Lung (tissue), 12 donors: ENCODE measurements around the gene NYNRIN. TPM values are rescaled to one million over a fixed set of nuclear protein-coding genes. Genes with fewer than 3 reads are reported as not detected.

ENCODE experiments used
- ATAC-seq: fragments of 200-7000 bp; cut with Tn5 transposase; one replicate; pipeline ENCODE4 v1.9.1; 2020; ENCODE audit warnings: moderate number of reproducible peaks; ENCODE audit not compliant: insufficient read depth, low FRiP score
- DNase-seq, 3 donors: peaks; one replicate each; pipeline ENCODE4 v3.0.0-alpha.2; 2013 to 2017
- H3K27ac ChIP-seq, 2 donors: one replicate each; pipeline ENCODE4 v1.5.1; 2013; ENCODE audit warnings: mild to moderate bottlenecking in 2 of 2, moderate library complexity in 2 of 2, control low read depth in 1 of 2, inconsistent platforms in 1 of 2, low read depth in 1 of 2, low read length in 1 of 2
- H3K27me3 ChIP-seq, 3 donors: one replicate each; pipeline ENCODE4 v1.5.1; 2013; ENCODE audit warnings: low read length in 2 of 3; ENCODE audit not compliant: control insufficient read depth in 3 of 3, insufficient read depth in 3 of 3
- H3K36me3 ChIP-seq, 4 donors: one replicate each; pipeline ENCODE4 v1.5.1; 2013; ENCODE audit warnings: low read length in 4 of 4, mild to moderate bottlenecking in 1 of 4, moderate library complexity in 1 of 4; ENCODE audit not compliant: control insufficient read depth in 4 of 4, insufficient read depth in 4 of 4
- H3K4me1 ChIP-seq, 5 donors: one replicate each; pipeline ENCODE4 v1.5.1; 2013; ENCODE audit warnings: low read length in 5 of 5, mild to moderate bottlenecking in 2 of 5, moderate library complexity in 1 of 5; ENCODE audit not compliant: control insufficient read depth in 5 of 5, insufficient read depth in 5 of 5
- H3K4me3 ChIP-seq: one replicate; pipeline ENCODE4 v1.5.1; 2013; ENCODE audit warnings: mild to moderate bottlenecking, control low read depth, moderate library complexity
- H3K9ac ChIP-seq, 2 donors: one replicate each; pipeline ENCODE4 v1.5.1; 2013; ENCODE audit warnings: low read length in 2 of 2, control low read depth in 1 of 2; ENCODE audit not compliant: insufficient read depth in 1 of 2
- H3K9me3 ChIP-seq, 4 donors: one replicate each; pipeline ENCODE4 v1.5.1; 2013; ENCODE audit warnings: low read length in 3 of 4, mild to moderate bottlenecking in 1 of 4, moderate library complexity in 1 of 4; ENCODE audit not compliant: control insufficient read depth in 4 of 4, insufficient read depth in 3 of 4
- WGBS, 2 donors: extraction: QIAGEN DNeasy Blood & Tissue Kit; methylation state at CpG; one replicate each; pipeline ENCODE4 v1.1.7; 2013; 5-methylcytosine and 5-hydroxymethylcytosine counted together
- polyA plus RNA-seq, 2 donors: library from polyadenylated mRNA; stranded (reverse); fragments of 200-250 nt; gene quantifications; one replicate each; pipeline ENCODE4 v1.2.1, GENCODE V29; 2013
- total RNA-seq, 2 donors: library from RNA; depleted of rRNA in 1 of 2; stranded (reverse); fragments of >200 nt in 1 of 2; gene quantifications; one replicate each; pipeline ENCODE4 v1.2.1, GENCODE V29; 2014 to 2021
- TF ChIP-seq, protein P1 (sequence below): IDR thresholded peaks from 2 replicates; pipeline ENCODE4 v1.5.1; 2012; ENCODE audit warnings: mild to moderate bottlenecking; ENCODE audit errors: control extremely low read depth, extremely low read depth
- donor health status: control.
- donor health status: control.
- donor health status: Bipolar disorder and iron deficiency.
- donor health status: healthy.
- donor health status: DM: yes; HTN: yes; CAD: no.

The NYNRIN gene
- total and polyA plus RNA-seq, 4 donors, result 2.9 to 49.8 (median 10.2) TPM

- Histone ChIP-seq H3K27ac (no peak overlapping the region), H3K4me1 (peaks cover 0 to 5% (median 3%) of the 10 kb centered on the region in 5 donors), H3K4me3 (no peak overlapping the region)
Measured at GRCh38 chr14:24360281-24360680, 38.5 kb upstream of the NYNRIN start.

DNA sequence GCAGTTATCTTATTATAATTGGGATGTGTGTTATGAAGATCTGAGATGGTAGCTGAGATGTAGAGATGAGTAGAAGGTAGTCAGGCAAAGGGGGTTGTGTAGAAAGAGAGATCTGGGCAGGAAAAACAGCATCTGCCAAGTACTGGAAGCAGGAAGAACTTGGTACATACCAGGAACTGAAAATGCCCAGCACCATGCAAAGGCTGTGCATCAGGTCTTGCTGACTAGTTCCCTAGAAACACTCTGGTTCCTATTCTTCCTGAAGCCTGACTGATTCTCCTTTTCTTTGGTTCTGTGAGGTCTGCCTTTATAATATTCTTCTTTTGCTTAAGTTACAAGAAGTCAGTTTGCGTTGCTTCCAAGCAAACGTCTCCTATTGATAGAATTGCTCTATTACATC, 37.5 kb upstream of the NYNRIN start:
- WGBS, 2 donors, result 74 to 84% methylated on average over 2 of the region's 2 CpGs
- Histone ChIP-seq H3K36me3 (no peaks in the 10 kb centered on the region), H3K9ac (no peak overlapping the region), H3K4me1 (peaks cover 0 to 13% (median 6%) of the 10 kb centered on the region in 5 donors), H3K27me3 (no peaks in the 10 kb centered on the region), H3K4me3 (no peak overlapping the region), H3K9me3 (no peaks in the 10 kb centered on the region), H3K27ac (no peak overlapping the region)
- DNase-seq (no peak), ATAC-seq (no peak)
- TF ChIP-seq, protein P1, sequence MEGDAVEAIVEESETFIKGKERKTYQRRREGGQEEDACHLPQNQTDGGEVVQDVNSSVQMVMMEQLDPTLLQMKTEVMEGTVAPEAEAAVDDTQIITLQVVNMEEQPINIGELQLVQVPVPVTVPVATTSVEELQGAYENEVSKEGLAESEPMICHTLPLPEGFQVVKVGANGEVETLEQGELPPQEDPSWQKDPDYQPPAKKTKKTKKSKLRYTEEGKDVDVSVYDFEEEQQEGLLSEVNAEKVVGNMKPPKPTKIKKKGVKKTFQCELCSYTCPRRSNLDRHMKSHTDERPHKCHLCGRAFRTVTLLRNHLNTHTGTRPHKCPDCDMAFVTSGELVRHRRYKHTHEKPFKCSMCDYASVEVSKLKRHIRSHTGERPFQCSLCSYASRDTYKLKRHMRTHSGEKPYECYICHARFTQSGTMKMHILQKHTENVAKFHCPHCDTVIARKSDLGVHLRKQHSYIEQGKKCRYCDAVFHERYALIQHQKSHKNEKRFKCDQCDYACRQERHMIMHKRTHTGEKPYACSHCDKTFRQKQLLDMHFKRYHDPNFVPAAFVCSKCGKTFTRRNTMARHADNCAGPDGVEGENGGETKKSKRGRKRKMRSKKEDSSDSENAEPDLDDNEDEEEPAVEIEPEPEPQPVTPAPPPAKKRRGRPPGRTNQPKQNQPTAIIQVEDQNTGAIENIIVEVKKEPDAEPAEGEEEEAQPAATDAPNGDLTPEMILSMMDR, result no peak

More at GRCh38 chr14:24360281-24360680, 38.5 kb upstream of the NYNRIN start:
- no peaks in the 10 kb centered on the region for H3K36me3 ChIP-seq
- TF ChIP-seq, protein P1, result no peak
- 97 to 98% methylated on average over 3 of the region's 3 CpGs for WGBS, 2 donors
- no peaks in the 10 kb centered on the region for H3K9me3 ChIP-seq
- no peak overlapping the region for H3K9ac ChIP-seq
- H3K27me3 ChIP-seq, result no peaks in the 10 kb centered on the region
- DNase-seq (no peak), ATAC-seq (no peak)

DNA sequence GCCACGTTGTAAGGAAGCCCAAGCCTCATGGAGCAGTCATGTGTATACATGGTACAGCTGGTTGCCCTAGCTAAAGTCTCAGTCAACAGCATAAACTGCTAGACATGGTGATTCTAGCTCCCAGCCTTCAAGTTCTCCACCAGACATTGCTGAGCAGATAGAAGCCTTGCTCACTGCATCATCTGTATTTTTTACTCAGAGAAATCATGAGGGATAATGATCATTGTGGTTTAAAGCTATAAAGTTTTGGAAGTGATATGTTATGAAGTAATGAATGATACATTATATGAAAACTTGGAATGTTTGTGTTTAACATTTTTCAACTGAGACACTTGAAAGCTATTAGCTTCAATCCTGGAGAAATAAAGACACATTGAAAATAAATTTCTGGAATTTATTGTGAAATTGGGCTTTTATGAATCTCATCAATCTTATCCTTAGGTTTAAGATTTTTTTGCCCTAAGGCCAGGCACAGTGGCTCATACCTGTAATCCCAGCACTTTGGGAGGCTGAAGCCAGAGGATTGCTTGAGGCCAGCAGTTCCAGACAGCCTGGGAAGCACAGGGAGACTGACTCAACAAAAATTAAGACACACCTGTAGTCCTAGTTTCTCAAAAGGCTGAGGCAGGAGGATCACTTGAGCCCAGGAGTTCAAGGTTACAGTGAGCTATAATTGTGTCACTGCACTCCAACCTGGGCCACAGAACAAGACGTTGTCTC, 36.4 kb upstream of the NYNRIN start:
- 61 to 73% methylated on average over 2 of the region's 2 CpGs for WGBS, 2 donors
- DNase-seq (no peak), ATAC-seq (no peak)
- H3K27ac ChIP-seq, result no peak overlapping the region
- H3K4me3 ChIP-seq, result no peak overlapping the region
- H3K9me3 ChIP-seq, result no peaks in the 10 kb centered on the region
- TF ChIP-seq, protein P1, result no peak
- H3K4me1 ChIP-seq, result peaks cover 0 to 17% (median 6%) of the 10 kb centered on the region in 5 donors
- no peak overlapping the region for H3K9ac ChIP-seq
- no peaks in the 10 kb centered on the region for H3K27me3 ChIP-seq
- H3K36me3 ChIP-seq, result no peaks in the 10 kb centered on the region
